ENCODE results near the gene ADAMTS13. TPM values are rescaled to one million over a fixed set of nuclear protein-coding genes. Genes with fewer than 3 reads are reported as not detected.

ADAMTS13 gene
- total RNA-seq, 1 donor from 2014 or later, result 3.1 TPM

Other genes starting within 250 kb of the ADAMTS13 start
- not detected for gene OBP2B, start 213.1 kb upstream of the ADAMTS13 start, total RNA-seq
- 1.7 TPM for gene ABO, start 147.2 kb upstream of the ADAMTS13 start, total RNA-seq
- 11.9 TPM for gene SURF6, start 86.2 kb upstream of the ADAMTS13 start, total RNA-seq
- gene MED22, start 74.2 kb upstream of the ADAMTS13 start, total RNA-seq, result 21.5 TPM
- 898 TPM for gene RPL7A, start 74.1 kb upstream of the ADAMTS13 start, total RNA-seq
- gene SURF1, start 65.9 kb upstream of the ADAMTS13 start, total RNA-seq, result 64.3 TPM
- gene SURF2, start 65.8 kb upstream of the ADAMTS13 start, total RNA-seq, result 14.5 TPM
- gene SURF4, start 46.3 kb upstream of the ADAMTS13 start, total RNA-seq, result 66.5 TPM
- gene STKLD1, start 46.0 kb upstream of the ADAMTS13 start, total RNA-seq, result 0.17 TPM
- gene REXO4, start 4.4 kb upstream of the ADAMTS13 start, total RNA-seq, result 18.7 TPM
- gene CACFD1, start 37.6 kb downstream of the ADAMTS13 start, total RNA-seq, result 11.8 TPM
- 2.4 TPM for gene SLC2A6, start 56.7 kb downstream of the ADAMTS13 start, total RNA-seq
- not detected for gene MYMK, start 102.6 kb downstream of the ADAMTS13 start, total RNA-seq
- gene ADAMTSL2, start 112.3 kb downstream of the ADAMTS13 start, total RNA-seq, result 5.1 TPM
- not detected for gene FAM163B, start 187.0 kb downstream of the ADAMTS13 start, total RNA-seq
- not detected for gene DBH, start 214.0 kb downstream of the ADAMTS13 start, total RNA-seq